HG03469 (cell line): Measurements from ENCODE around the gene FRMD1.

Experiments used
- ATAC-seq: cut with Tn5 transposase; IDR thresholded peaks from one replicate; pipeline ENCODE4 v1.9.1; 2021; ENCODE audit warnings: mild to moderate bottlenecking, moderate library complexity, moderate number of reproducible peaks; ENCODE audit not compliant: unreplicated experiment

The FRMD1 gene

DNA sequence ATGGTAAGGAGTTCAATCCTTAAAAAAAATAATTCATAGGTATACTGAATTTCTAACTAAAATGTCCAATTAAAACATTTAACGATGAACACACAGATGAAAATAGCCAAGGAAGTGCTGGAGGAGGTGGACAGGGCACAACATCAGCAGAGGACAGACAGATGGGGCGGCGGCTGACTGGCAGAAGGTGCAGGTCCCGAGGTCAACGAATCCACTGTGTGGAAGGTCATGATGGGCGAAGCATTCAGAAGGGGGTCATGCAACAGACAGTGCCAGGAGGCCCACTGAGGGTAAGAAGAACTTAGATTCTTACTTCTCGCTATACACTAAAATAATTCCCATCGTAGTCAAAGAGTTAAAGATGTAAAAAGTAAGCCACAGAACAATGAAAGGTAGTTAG lies 34.2 kb upstream of the FRMD1 start:
- no peak for ATAC-seq

DNA sequence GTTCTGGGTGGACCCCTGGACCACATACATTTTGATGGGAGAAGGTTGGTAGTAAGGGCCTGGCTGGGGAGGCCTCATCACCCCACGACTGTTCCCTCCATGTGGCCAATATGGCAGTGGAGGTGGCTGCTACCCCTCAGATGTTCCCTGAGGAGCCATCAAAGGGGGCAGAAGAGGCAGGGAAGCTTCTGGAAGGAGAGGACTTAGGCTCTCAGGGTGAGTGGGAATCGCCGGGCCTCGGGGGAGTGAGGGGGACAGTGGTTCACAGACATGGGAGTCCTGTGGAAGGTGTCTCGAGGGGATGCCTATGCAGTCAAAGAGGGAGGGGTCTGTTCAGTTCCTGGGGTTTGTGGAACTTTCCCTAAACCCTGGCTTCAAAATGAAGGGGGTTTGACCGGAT lies 32.9 kb upstream of the FRMD1 start:
- no peak for ATAC-seq

DNA sequence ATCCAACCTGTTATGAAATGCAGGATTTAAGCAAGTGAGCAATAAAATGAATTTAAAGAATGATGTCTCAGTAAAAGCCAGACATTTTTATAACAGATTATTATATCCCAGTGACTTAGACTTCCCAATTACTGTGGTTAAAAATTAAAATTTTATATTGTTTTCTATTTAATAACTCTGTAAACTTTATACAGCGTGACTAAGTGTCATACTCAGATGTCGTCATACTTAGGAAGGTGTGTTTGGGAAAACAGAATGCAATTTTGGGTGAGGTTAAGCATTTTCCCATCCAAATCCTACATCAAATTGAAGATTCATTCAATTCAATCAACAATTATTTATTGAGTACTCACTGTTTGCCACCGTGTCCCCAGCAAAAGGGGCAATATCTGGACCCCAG lies 31.4 kb upstream of the FRMD1 start:
- no peak for ATAC-seq

- ATAC-seq: no peak
Observed at GRCh38 chr6:168109171-168109570, 30.2 kb upstream of the FRMD1 start.

DNA sequence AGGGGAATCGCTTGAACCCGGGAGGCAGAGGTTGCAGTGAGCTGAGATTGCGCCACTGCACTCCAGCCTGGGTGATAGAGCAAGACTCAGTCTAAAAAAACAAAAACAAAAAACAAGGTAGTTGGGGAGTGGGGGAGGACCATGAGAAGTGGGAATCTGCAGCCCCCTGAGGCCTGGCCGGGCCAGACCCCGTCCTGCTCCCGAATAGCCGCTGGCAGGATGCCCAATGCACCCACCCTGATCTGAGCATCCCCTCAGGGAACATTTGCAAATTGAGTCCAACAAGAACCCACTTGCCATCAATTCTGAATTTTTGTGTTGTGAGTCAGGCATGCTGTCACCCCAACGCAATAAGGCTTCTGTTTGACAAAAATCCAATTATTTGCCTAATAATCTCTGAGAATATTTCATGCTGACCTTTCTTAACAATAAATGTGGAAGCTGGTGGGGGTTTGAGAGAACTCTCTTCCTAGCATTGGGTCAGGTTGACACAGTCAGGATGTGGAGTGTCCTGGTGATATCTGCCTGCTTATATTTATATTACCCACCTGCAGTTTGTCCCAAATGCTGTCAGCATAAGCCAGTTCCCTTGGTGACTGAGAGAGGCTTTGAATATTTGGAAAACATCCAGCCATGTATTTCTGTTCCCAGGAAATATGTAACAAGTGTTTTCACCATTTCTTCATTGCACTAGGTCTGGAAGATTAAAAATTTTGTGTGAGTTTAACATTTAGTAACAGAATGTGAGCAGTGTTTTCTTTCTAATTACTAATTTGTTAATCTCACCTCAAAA lies 28.4 kb upstream of the FRMD1 start:
- ATAC-seq: no peak

DNA sequence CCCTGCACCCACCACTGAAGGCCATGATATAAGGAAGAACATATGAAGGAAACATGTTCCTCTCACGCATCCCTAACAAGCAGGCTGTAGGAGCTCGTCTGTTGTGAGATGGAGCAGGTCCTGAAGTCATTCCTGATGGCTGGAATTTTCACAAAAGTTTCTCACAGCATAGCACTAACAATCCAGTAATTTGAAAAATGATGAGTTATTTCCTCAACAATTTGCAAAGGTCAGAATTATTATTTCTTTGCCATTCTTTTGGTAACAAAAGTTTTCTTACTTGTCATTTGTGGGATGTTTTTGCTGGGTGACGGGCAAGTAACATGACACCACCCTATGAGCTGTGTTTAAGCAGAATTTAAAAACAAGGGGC lies 27.6 kb upstream of the FRMD1 start:
- no peak for ATAC-seq

- ATAC-seq: no peak
Observed at GRCh38 chr6:168105813-168106632, 27.0 kb upstream of the FRMD1 start.

- ATAC-seq: no peak
Observed at GRCh38 chr6:168104636-168105035, 25.6 kb upstream of the FRMD1 start.

DNA sequence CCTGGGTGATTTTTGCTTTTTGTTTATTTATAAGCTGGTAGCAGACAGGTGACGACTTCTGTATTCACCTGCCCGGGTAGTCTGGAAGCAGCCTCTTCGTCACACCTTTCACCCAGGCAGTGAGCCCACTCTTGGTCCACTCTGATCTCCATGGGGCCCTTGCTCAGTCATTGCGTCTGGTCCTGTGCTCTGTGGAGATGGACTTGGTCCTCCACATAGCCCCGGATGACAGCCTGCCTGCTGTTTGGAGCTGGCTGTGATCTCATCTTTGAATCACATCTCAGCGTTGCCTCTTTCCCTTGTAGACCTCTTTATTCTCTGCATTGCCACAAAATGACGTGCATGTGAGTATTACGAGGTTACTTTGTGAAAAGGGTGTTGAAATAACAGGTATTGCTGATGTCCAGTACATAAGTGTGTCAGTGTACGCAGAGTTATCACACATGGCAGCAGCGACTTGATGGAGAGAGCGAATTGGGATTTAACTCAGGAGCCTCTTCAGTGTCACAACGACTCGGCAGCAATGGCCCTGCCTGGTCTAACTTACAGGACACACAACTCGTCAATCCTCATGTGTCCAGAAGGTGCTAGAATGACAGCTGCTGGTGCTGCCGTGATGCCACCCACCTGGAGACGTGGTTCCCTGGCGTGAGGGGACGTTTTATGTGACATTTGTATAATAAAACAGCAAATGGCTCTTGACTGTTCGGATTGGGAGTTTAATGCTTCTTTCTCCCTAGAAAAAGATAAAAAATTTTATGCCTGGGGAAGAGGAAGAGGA lies 24.2 kb upstream of the FRMD1 start:
- no peak for ATAC-seq

DNA sequence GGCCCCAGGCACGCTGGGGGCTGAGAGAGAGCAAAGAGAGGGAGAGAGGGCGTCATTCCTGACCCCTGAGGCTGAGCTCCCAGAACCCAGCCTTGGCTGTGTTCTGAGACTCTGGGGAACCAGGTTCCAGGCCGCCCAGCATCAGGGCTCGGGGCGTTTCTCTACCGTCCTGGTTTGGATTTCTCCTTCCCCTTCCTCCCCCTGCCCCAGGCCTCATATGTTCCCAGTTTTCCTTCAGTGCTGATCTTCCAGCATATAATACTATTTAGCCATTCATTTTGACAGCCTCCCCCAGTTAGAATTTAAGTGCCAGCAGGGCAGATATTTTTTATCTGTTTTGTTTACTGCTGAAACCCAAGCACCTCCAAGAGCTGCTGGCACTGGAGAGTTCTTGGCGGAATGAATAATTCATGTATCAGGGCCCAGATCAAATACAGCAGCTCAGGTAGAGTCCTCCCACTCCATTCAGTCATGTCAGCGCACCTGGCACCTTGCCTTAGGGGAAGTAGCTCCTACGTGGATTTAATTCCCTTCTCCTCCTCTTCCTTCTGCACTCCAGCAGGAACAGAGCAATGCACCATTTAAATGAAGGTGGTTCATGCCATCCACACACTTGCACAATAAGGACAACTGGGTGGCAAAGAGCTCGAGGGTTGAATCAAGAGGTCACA lies 23.4 kb upstream of the FRMD1 start:
- no peak for ATAC-seq

DNA sequence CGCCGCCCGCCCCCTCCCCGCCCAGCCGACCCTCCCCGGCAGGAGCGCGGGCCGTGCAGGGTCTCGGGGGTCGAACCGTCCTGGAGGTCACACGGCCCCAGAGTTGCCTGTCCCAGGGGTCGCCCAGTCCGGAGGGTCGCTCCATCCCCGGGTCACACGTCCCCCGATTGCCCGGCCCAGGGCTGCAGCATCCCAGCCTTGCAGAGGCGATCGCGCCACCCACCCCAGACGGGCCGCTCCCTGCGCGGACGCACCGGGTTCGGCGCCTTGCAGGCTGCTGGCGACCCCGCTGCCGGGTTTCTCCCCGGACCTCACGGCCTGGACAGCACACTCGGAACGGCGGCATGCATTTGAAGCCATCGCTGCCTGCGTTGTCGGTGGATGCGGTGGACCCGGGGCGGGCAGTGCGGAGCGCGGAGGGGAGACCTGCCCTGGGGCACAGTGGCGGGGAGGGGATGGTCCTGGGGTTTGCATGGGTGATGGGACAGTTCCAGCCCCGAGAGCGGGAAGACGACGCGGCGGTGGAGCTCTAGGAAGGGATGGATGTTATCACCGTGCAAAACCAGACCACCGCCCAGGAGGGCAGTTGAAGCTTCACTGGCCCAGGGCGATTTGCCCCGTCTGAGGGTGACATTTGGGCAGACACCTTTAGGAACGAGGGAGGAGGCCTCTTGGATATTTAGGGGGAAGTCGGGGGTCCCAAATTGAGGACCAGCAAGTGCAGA lies 22.7 kb upstream of the FRMD1 start:
- ATAC-seq: no peak

DNA sequence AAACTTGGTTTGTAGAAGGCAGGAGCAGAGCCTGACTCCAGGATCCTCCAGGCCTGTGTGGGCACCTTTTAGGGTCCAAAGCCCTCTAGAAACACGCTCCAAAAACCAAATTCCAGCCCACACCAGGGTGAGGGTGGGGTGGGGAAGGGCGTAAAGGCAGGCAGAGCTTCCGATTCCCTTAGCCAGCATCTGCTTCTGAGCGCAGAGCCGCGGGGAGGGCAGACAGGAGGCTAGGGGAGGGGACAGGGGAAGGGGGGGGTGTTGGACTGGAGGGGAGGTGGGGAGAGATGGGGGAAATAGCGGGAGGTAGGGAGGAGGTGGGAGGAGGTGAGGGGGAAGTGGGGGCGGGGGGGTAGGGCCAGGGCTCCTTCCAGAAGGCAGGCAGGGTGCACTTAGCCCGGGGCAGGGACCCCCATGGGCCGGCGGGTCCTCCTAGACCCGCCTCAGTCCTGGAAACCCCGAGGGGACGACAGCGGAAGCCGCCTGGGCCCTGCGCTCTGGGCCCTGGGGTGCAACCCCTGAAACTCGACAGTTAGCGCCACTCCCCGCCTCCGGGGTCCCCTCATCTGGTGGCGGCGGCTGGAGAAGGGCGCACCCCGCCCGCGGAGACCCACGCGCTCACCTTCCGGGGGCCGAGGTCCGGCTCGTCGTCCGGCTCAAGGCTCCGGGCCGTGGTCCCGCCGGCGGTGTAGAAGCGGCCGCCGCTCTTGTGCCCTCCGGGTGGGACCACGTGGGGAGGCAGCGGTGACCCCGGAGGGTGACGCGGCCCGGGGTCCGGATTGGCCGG lies 22.0 kb upstream of the FRMD1 start:
- ATAC-seq: no peak

DNA sequence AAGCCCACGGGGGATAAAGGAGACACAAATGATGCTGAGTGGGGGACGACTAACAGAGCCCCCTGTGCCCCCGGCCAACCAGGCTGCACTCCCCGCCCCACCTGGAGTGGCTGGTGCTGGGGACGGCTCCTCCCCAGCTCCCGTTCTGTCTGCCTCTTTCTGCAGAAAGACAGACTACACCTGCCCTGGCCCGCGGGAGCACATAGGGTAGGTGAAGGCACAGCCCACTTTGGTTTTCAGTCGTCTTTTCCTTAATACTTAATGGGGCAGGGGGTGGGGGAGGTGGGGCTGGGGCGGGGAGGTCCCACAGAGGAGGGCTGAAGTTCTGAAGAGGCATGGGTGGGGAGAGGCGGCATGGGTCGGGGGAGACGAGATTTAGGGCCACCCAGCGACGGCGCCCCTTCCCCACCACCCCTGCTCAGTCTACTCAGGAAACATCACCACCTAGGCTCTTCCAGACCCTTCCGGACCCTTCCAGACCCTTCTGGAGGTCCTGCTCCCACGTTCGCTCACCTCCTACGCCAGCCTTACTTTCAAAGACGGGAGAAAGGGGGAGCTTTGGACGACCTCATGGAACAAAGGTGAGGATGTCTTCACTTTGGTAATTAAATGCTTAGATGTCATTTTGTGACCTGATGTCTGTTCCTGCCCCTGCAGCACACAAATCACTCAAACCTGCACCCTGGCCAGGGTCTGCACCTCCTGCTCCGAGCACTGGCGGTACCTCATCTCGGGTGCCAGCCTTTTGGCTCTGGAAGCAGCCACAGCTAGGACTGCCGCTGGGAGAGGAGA lies 21.2 kb upstream of the FRMD1 start:
- ATAC-seq: no peak

DNA sequence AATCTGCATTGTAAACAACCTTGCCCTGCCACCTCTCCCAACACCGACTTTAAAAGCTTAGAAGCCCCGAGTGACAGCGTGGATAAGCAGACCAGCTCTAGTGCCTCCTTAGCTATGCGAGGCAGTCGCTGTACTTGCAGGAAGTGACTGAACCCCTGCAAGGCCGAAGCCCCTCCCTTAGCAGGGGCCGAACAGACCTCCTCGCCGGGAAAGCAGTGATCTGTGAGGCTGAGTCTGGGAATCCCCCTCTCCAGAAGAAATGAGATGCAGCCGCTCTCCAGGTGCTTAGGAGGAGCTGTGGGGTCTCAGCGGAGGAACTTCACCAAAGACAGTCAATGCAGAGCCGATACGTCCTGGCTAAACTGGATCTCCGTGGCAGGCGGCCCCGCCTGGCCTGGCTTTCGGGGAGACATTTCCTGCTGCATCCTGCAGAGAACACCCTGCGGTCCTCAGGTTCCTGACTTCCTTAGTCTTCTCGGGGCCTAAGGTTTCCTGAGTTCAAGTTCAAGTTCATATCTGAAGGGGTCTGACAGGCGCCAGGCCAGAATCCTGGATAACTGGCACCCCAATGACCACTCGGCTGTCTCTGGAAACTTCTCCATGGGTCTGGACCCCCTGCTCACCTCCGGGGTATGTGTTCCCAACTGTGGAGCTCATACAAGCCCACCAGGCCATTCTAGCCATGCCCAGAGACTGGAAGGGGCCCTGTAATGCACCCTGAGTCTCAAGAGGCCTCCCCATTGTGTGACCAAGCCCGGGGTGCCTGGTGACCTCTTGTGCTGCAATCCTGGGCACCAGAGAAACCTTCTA lies 20.4 kb upstream of the FRMD1 start:
- no peak for ATAC-seq

DNA sequence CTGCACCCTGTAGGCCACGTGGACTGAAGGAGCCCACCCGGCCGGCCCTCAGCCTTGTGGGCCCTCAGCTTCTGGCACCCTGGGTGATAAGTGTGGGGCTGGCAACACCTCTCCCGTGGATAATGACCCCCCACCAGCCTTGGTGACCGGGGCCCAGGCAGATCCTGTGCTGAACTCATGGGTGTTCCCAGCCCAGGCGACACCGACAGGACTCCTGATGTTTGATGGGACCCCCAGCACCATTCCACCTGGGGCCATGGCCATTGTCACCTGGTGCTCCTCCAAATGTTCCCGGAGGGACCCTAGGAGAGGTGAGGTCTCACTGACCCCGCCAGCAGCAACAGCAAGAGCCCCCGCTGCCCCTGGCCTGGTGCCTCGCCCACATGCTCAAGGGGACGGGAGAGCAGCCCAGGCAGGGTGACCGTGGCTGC lies 19.4 kb upstream of the FRMD1 start:
- no peak for ATAC-seq

DNA sequence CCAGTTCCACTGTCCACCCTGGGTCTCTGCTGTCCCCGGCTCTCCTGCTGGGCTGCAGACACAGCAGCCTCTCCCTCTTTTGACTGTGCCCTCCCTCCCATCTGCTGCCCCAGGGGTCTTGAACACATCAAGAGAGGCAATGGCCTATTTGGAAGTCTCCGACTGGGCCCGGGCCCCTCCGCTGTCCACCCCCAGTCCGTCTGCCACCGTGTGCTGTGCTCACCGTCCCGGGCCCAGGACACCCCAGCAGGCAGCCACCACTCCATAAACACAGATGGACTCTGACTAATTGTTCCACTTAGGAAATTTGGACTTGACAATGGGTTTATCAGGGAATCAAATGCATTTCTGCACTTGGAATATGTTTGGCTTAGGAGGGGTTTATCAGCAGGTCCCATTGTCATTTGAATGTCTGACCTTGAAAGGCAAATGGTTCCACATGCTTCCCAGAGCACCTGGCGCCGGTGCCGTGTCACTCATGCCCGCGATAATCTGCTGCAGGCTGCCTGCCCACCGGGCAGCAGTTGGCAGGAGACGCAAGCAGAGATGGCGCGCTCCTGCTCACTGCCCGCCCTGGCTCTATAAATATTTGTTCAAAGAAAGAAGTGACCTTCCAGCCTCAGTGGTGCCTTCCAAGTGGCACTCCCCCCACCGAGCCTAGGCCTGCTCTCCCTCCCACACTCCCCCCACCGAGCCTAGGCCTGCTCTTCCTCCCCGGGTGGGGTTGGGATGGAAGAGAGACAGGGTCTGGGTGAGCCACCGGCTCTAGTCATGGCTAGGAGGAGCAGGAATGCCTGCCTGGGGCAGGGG lies 18.8 kb upstream of the FRMD1 start:
- ATAC-seq: no peak

GRCh38 chr6:168097221-168097620 lies 18.2 kb upstream of the FRMD1 start:
- no peak for ATAC-seq
